ENCODE measurements around the gene ZNF385D. TPM values are rescaled to one million over a fixed set of nuclear protein-coding genes. Genes with fewer than 3 reads are reported as not detected.

Gene ZNF385D, protein sequence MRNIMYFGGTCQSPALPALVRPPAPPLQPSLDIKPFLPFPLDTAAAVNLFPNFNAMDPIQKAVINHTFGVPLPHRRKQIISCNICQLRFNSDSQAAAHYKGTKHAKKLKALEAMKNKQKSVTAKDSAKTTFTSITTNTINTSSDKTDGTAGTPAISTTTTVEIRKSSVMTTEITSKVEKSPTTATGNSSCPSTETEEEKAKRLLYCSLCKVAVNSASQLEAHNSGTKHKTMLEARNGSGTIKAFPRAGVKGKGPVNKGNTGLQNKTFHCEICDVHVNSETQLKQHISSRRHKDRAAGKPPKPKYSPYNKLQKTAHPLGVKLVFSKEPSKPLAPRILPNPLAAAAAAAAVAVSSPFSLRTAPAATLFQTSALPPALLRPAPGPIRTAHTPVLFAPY
- total RNA-seq: 1 to 10 TPM in 1 of 6 experiments, under 1 TPM in 4, not detected in 1; 0.06 to 2.7 (median 0.59) TPM
- long read RNA-seq, partial matches to known transcripts: 1 of 1 reads
- long read RNA-seq, other reads (novel, unspliced or antisense): 0 of 1 reads

GRCh38 chr3:21750831-21751391 is at the start of gene ZNF385D:
Gene ZNF385D, minus strand, starts transcription at chr3:21751210. Its CDS starts 294 bp downstream, at chr3:21750916.
- WGBS (ENCODE audit: insufficient coverage, low coverage, low lambda C conversion rate, missing lambda C conversion rate): 0% methylated on average over 4 of the region's 31 CpGs
- no peaks in the 10 kb centered on the region for H3K27me3 ChIP-seq
- no peaks in the 10 kb centered on the region for H3K4me1 ChIP-seq
- no peak within 1 kb of the TSS for H3K27ac ChIP-seq
- DNase-seq (peak in 2 of 3 donors; percentile 19 to 54), ATAC-seq (peak in 3 of 4 donors; percentile 44 to 67 (median 51))
- intact Hi-C loops (cut with DNase I): no loop called here
- TF ChIP-seq POLR2A (IDR thresholded peaks at IDR 0.05): no peak
- TF ChIP-seq CTCF (IDR thresholded peaks at IDR 0.05): no peak
- H3K36me3 ChIP-seq: no peaks in the 10 kb centered on the region
- no peak within 1 kb of the TSS for H3K4me3 ChIP-seq
- H3K9me3 ChIP-seq: no peaks in the 10 kb centered on the region

- ATAC-seq: no peak
- intact Hi-C loops (cut with DNase I): no loop called here
- no peak overlapping the region for H3K27ac ChIP-seq
- no peaks in the 10 kb centered on the region for H3K4me1 ChIP-seq
- no peak for DNase-seq
- H3K9me3 ChIP-seq: no peaks in the 10 kb centered on the region
- H3K4me3 ChIP-seq: no peak overlapping the region
- 73% methylated on average over 9 of the region's 9 CpGs for WGBS (ENCODE audit: insufficient coverage, low coverage, low lambda C conversion rate, missing lambda C conversion rate)
- TF ChIP-seq POLR2A (IDR thresholded peaks at IDR 0.05): no peak
- no peak for TF ChIP-seq CTCF (IDR thresholded peaks at IDR 0.05)
- H3K36me3 ChIP-seq: no peaks in the 10 kb centered on the region
- H3K27me3 ChIP-seq: no peaks in the 10 kb centered on the region
These were observed 47.5 kb upstream of the ZNF385D start for GRCh38 chr3:21798356-21799088.

DNA sequence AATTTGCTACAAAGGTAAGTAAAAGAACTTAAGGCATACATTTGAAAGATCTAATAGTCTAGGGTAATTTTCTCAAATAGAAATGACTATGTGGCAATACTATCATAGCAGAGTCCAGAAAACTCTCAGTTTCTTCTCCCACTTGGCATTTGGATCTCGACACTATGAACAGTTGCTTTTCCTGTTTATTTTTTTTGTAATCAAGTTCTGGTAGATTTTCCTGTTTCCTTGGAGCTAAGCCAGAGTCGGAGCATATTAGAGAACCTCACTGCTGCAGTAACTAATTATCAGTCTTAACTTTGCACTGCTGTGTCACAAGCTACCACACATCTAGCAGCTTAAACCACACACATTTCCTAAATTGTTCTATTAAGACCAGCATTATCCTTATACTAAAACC is 44.9 kb upstream of the ZNF385D start:
- WGBS (ENCODE audit: insufficient coverage, low coverage, low lambda C conversion rate, missing lambda C conversion rate): 23% methylated on average over 2 of the region's 2 CpGs

More for the DNA sequence above, 44.9 kb upstream of the ZNF385D start:
- no peaks in the 10 kb centered on the region for H3K36me3 ChIP-seq
- no peaks in the 10 kb centered on the region for H3K27me3 ChIP-seq
- TF ChIP-seq POLR2A (IDR thresholded peaks at IDR 0.05) (no peak), CTCF (IDR thresholded peaks at IDR 0.05) (no peak)
- H3K4me1 ChIP-seq: no peaks in the 10 kb centered on the region
- H3K9me3 ChIP-seq: no peaks in the 10 kb centered on the region
- no peak overlapping the region for H3K27ac ChIP-seq
- intact Hi-C loops (cut with DNase I): no loop called here
- DNase-seq (no peak), ATAC-seq (no peak)
- H3K4me3 ChIP-seq: no peak overlapping the region

Measured in right lobe of liver (tissue), 6 donors.